SK-N-SH treated with all-trans-retinoic acid at 6 μM for 48 hours (cell line): ENCODE data around the gene PTX4.

ENCODE experiments used
- CSDC2 ChIP-seq: fragments of 250-450 bp; sonication (Bioruptor Pico); IDR thresholded peaks from 2 replicates; pipeline ENCODE4 v1.5.0; 2020; ENCODE audit warnings: mild to moderate bottlenecking, moderate library complexity
- ISL1 ChIP-seq: fragments of 250-450 bp; sonication (Bioruptor Pico); IDR thresholded peaks from 2 replicates; pipeline ENCODE4 v2.1.2; 2022; ENCODE audit warnings: mild to moderate bottlenecking, moderate library complexity
- PPARA ChIP-seq: fragments of 250-450 bp; sonication (Bioruptor Pico); IDR thresholded peaks from 2 replicates; pipeline ENCODE4 v1.5.0; 2020; ENCODE audit warnings: mild to moderate bottlenecking, borderline replicate concordance
- RARB ChIP-seq: fragments of 250-450 bp; sonication (Bioruptor Pico); IDR thresholded peaks from 2 replicates; pipeline ENCODE4 v1.8.0; 2021; ENCODE audit warnings: mild to moderate bottlenecking, moderate library complexity
- SNAI2 ChIP-seq: fragments of 250-450 bp; sonication (Bioruptor Pico); IDR thresholded peaks from 2 replicates; pipeline ENCODE4 v1.5.0; 2020; ENCODE audit warnings: mild to moderate bottlenecking, moderate library complexity
- TCF4 ChIP-seq: fragments of 250-450 bp; sonication (Bioruptor Pico); IDR thresholded peaks from 2 replicates; pipeline ENCODE4 v1.8.0; 2021; ENCODE audit warnings: mild to moderate bottlenecking, moderate library complexity, borderline replicate concordance
- TOX ChIP-seq: fragments of 250-450 bp; sonication (Bioruptor Pico); IDR thresholded peaks from 2 replicates; pipeline ENCODE4 v1.8.0; 2021; ENCODE audit warnings: mild to moderate bottlenecking, moderate library complexity, borderline replicate concordance
- ZFP3 ChIP-seq: fragments of 250-450 bp; sonication (Bioruptor Pico); IDR thresholded peaks from 2 replicates; pipeline ENCODE4 v1.5.0; 2020; ENCODE audit warnings: mild to moderate bottlenecking, moderate library complexity
- ZNF565 ChIP-seq: fragments of 450-650 bp; formaldehyde crosslinking; conservative IDR thresholded peaks from 2 replicates; pipeline ENCODE4 v1.5.0; 2020; ENCODE audit warnings: low read depth, mild to moderate bottlenecking, moderate library complexity
- ZNF70 ChIP-seq: fragments of 450-650 bp; formaldehyde crosslinking; IDR thresholded peaks from 2 replicates; pipeline ENCODE4 v1.5.0; 2020; ENCODE audit warnings: mild to moderate bottlenecking, moderate library complexity
- TF ChIP-seq, protein P1 (sequence below): fragments of 250-450 bp; sonication (Bioruptor Pico); IDR thresholded peaks from 2 replicates; pipeline ENCODE4 v1.8.0; 2020; ENCODE audit warnings: mild to moderate bottlenecking, moderate library complexity, borderline replicate concordance
- TF ChIP-seq, protein P2 (sequence below): fragments of 250-450 bp; sonication (Bioruptor Pico); IDR thresholded peaks from 2 replicates; pipeline ENCODE4 v1.5.0; 2020; ENCODE audit warnings: mild to moderate bottlenecking, moderate library complexity
- TF ChIP-seq, protein P3 (sequence below): fragments of 250-450 bp; sonication (Bioruptor Pico); IDR thresholded peaks from 2 replicates; pipeline ENCODE4 v1.5.1; 2021; ENCODE audit warnings: mild to moderate bottlenecking, moderate library complexity
- TF ChIP-seq, protein P4 (sequence below): fragments of 250-450 bp; sonication (Bioruptor Pico); IDR thresholded peaks from 2 replicates; pipeline ENCODE4 v1.8.0; 2021; ENCODE audit warnings: low read depth, mild to moderate bottlenecking, moderate library complexity, borderline replicate concordance

DNA sequence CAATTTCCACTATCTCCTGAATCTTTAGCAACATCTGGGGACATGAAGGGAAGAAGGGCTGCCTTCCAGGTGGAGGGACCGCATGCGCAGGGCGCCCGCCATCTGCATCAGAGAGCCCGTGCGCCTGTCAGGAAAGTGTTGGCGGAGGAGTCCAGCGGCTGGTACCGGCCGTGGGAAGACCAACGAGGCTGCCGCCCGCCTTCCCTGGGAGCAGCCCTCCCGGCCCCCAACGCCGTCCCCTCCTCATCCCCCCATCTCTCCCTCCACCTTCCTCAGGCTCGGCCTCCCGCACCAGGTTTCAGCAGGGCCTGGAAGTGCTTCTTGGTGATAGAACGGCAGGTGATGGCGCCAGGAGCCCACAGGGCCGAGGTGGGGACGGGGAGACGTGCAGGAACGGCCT is 22.7 kb downstream of the PTX4 start:
- no peak for TF ChIP-seq TCF4
- TF ChIP-seq, protein P1, sequence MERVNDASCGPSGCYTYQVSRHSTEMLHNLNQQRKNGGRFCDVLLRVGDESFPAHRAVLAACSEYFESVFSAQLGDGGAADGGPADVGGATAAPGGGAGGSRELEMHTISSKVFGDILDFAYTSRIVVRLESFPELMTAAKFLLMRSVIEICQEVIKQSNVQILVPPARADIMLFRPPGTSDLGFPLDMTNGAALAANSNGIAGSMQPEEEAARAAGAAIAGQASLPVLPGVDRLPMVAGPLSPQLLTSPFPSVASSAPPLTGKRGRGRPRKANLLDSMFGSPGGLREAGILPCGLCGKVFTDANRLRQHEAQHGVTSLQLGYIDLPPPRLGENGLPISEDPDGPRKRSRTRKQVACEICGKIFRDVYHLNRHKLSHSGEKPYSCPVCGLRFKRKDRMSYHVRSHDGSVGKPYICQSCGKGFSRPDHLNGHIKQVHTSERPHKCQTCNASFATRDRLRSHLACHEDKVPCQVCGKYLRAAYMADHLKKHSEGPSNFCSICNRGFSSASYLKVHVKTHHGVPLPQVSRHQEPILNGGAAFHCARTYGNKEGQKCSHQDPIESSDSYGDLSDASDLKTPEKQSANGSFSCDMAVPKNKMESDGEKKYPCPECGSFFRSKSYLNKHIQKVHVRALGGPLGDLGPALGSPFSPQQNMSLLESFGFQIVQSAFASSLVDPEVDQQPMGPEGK (CRISPR knock-in tag): no peak
- no peak for TF ChIP-seq RARB (CRISPR knock-in tag)
- TF ChIP-seq, protein P2, sequence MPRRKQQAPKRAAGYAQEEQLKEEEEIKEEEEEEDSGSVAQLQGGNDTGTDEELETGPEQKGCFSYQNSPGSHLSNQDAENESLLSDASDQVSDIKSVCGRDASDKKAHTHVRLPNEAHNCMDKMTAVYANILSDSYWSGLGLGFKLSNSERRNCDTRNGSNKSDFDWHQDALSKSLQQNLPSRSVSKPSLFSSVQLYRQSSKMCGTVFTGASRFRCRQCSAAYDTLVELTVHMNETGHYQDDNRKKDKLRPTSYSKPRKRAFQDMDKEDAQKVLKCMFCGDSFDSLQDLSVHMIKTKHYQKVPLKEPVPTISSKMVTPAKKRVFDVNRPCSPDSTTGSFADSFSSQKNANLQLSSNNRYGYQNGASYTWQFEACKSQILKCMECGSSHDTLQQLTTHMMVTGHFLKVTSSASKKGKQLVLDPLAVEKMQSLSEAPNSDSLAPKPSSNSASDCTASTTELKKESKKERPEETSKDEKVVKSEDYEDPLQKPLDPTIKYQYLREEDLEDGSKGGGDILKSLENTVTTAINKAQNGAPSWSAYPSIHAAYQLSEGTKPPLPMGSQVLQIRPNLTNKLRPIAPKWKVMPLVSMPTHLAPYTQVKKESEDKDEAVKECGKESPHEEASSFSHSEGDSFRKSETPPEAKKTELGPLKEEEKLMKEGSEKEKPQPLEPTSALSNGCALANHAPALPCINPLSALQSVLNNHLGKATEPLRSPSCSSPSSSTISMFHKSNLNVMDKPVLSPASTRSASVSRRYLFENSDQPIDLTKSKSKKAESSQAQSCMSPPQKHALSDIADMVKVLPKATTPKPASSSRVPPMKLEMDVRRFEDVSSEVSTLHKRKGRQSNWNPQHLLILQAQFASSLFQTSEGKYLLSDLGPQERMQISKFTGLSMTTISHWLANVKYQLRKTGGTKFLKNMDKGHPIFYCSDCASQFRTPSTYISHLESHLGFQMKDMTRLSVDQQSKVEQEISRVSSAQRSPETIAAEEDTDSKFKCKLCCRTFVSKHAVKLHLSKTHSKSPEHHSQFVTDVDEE (CRISPR knock-in tag): no peak
- TF ChIP-seq ZFP3 (CRISPR knock-in tag): no peak
- TF ChIP-seq TOX: no peak
- TF ChIP-seq CSDC2 (CRISPR knock-in tag): no peak
- TF ChIP-seq, protein P3, sequence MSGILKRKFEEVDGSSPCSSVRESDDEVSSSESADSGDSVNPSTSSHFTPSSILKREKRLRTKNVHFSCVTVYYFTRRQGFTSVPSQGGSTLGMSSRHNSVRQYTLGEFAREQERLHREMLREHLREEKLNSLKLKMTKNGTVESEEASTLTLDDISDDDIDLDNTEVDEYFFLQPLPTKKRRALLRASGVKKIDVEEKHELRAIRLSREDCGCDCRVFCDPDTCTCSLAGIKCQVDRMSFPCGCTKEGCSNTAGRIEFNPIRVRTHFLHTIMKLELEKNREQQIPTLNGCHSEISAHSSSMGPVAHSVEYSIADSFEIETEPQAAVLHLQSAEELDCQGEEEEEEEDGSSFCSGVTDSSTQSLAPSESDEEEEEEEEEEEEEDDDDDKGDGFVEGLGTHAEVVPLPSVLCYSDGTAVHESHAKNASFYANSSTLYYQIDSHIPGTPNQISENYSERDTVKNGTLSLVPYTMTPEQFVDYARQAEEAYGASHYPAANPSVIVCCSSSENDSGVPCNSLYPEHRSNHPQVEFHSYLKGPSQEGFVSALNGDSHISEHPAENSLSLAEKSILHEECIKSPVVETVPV: no peak
- no peak for TF ChIP-seq ZNF565 (CRISPR knock-in tag)
- TF ChIP-seq PPARA: no peak
- no peak for TF ChIP-seq ISL1 (CRISPR knock-in tag)
- TF ChIP-seq, protein P4, sequence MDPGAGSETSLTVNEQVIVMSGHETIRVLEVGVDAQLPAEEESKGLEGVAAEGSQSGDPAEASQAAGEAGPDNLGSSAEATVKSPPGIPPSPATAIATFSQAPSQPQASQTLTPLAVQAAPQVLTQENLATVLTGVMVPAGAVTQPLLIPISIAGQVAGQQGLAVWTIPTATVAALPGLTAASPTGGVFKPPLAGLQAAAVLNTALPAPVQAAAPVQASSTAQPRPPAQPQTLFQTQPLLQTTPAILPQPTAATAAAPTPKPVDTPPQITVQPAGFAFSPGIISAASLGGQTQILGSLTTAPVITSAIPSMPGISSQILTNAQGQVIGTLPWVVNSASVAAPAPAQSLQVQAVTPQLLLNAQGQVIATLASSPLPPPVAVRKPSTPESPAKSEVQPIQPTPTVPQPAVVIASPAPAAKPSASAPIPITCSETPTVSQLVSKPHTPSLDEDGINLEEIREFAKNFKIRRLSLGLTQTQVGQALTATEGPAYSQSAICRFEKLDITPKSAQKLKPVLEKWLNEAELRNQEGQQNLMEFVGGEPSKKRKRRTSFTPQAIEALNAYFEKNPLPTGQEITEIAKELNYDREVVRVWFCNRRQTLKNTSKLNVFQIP (CRISPR knock-in tag): no peak
- no peak for TF ChIP-seq ZNF70 (CRISPR knock-in tag)
- TF ChIP-seq SNAI2 (CRISPR knock-in tag): no peak
